Stimulated activated CD4-positive, alpha-beta T cell treated with anti-CD3 and anti-CD28 coated beads, TNF-alpha, amount 100 ng/mL, for 24 hours (primary cell): ENCODE measurements around the gene ART3.

Experiments used
- DNase-seq, 3 experiments: peaks; one replicate each; pipeline ENCODE4 v3.0.0-alpha.2; 2020; ENCODE audit warnings: low read depth in 3 of 3

Gene ART3

GRCh38 chr4:76147454-76148141, 73.1 kb downstream of the ART3 start:
- peak; percentile 7 to 60 (median 10) for DNase-seq

- peak; percentile 94 to 96 (median 94) for DNase-seq
Observed at GRCh38 chr4:76148142-76148865, 73.8 kb downstream of the ART3 start, which contains the start of gene NUP54. NUP54 (minus strand) TSS chr4:76148397; CDS start chr4:76148374, 23 bp downstream.

GRCh38 chr4:76153356-76153755, 78.8 kb downstream of the ART3 start:
- DNase-seq: no peak

- DNase-seq: no peak
Observed at GRCh38 chr4:76155979-76156378, 81.5 kb downstream of the ART3 start.

GRCh38 chr4:76156635-76157034, 82.1 kb downstream of the ART3 start:
- DNase-seq: no peak

GRCh38 chr4:76160355-76160754, 85.8 kb downstream of the ART3 start:
- DNase-seq: no peak
